ENCODE measurements around the gene KLHL12.
"Not testable (repeated sequence)": the region's sequence is repeated elsewhere in the genome, so short reads cannot be mapped to it uniquely, and the experiment has no call there.

The KLHL12 gene

GRCh38 chr1:202945483-202945882 lies 18.4 kb upstream of the KLHL12 start:
- DNase-seq: no peak

- DNase-seq: no peak
Measured at GRCh38 chr1:202944438-202944921, 17.4 kb upstream of the KLHL12 start.

GRCh38 chr1:202942426-202942825 lies 15.4 kb upstream of the KLHL12 start:
- no peak for DNase-seq

- DNase-seq: no peak
Measured at GRCh38 chr1:202941372-202941771, 14.3 kb upstream of the KLHL12 start.

GRCh38 chr1:202940561-202940960 lies 13.5 kb upstream of the KLHL12 start:
- DNase-seq: no peak

- no peak for DNase-seq
Measured at GRCh38 chr1:202938287-202938925, 11.4 kb upstream of the KLHL12 start.

- DNase-seq: not testable (repeated sequence)
Measured at GRCh38 chr1:202936409-202936808, 9.4 kb upstream of the KLHL12 start.

- no peak for DNase-seq
Measured at GRCh38 chr1:202935844-202936243, 8.8 kb upstream of the KLHL12 start.

- no peak for DNase-seq
Measured at GRCh38 chr1:202934755-202935154, 7.7 kb upstream of the KLHL12 start.

GRCh38 chr1:202932476-202932875 lies 5.4 kb upstream of the KLHL12 start:
- DNase-seq: no peak

- peak; percentile 30 for DNase-seq
Measured at GRCh38 chr1:202923533-202923932, 3.5 kb downstream of the KLHL12 start.

- no peak for DNase-seq
Measured at GRCh38 chr1:202919615-202920014, 7.4 kb downstream of the KLHL12 start.

GRCh38 chr1:202915146-202915545 lies 11.9 kb downstream of the KLHL12 start:
- peak; percentile 37 for DNase-seq

- not testable (repeated sequence) for DNase-seq
Measured at GRCh38 chr1:202912476-202912875, 14.6 kb downstream of the KLHL12 start.

- DNase-seq: no peak
Measured at GRCh38 chr1:202909494-202909893, 17.5 kb downstream of the KLHL12 start.

GRCh38 chr1:202908998-202909397 lies 18.0 kb downstream of the KLHL12 start:
- DNase-seq: no peak

- DNase-seq: no peak
Measured at GRCh38 chr1:202905331-202905730, 21.7 kb downstream of the KLHL12 start.

- not testable (repeated sequence) for DNase-seq
Measured at GRCh38 chr1:202903808-202904207, 23.2 kb downstream of the KLHL12 start.

- no peak for DNase-seq
Measured at GRCh38 chr1:202901555-202901954, 25.5 kb downstream of the KLHL12 start.

GRCh38 chr1:202892501-202892900 lies 34.5 kb downstream of the KLHL12 start:
- DNase-seq: no peak

GRCh38 chr1:202890392-202890791 lies 36.6 kb downstream of the KLHL12 start:
- no peak for DNase-seq

GRCh38 chr1:202888531-202889360 lies 38.3 kb downstream of the KLHL12 start, which contains the start of gene RABIF:
Gene RABIF (minus strand): TSS chr1:202889149. CDS start chr1:202889098, 51 bp downstream.
- DNase-seq: peak; percentile 98

GRCh38 chr1:202888221-202888530 lies 38.9 kb downstream of the KLHL12 start:
- DNase-seq: no peak

GRCh38 chr1:202880961-202881460 lies 46.0 kb downstream of the KLHL12 start:
- no peak for DNase-seq
